Neural cell (in vitro differentiated cells): ENCODE data around the gene ADAMTS10. TPM values are rescaled to one million over a fixed set of nuclear protein-coding genes. Genes with fewer than 3 reads are reported as not detected.

ENCODE experiments used
- H2AFZ ChIP-seq: fragments of 200-600, 300-800 bp; sonication (generic), shearing (Covaris generic); 2 replicates; pipeline ENCODE4 v1.6.0; 2014; ENCODE audit warnings: low read depth, mild to moderate bottlenecking, antibody characterized with exemption, low read length, moderate library complexity
- H3F3A ChIP-seq: fragments of 200-600 bp; shearing (Covaris generic); 2 replicates; pipeline ENCODE4 v1.6.1; 2016; ENCODE audit warnings: mild to moderate bottlenecking, moderate library complexity, mixed read lengths, antibody characterized with exemption, low read length; ENCODE audit not compliant: insufficient read depth, poor library complexity, severe bottlenecking
- H3K27ac ChIP-seq: fragments of 200-600, 300-800 bp; sonication (generic), shearing (Covaris generic); 2 replicates; pipeline ENCODE4 v1.5.1; 2014; ENCODE audit warnings: mild to moderate bottlenecking, low read length, moderate library complexity
- H3K27me3 ChIP-seq: fragments of 300-800, 200-600 bp; sonication (generic), shearing (Covaris generic); 2 replicates; pipeline ENCODE4 v1.6.0; 2014; ENCODE audit warnings: mild to moderate bottlenecking, low read depth, low read length, moderate library complexity; ENCODE audit not compliant: insufficient read depth
- H3K36me3 ChIP-seq: fragments of 300-800, 200-600 bp; sonication (generic), shearing (Covaris generic); 2 replicates; pipeline ENCODE4 v1.5.1; 2014; ENCODE audit warnings: mild to moderate bottlenecking, antibody characterized with exemption, low read length, moderate library complexity; ENCODE audit not compliant: insufficient read depth
- H3K4me2 ChIP-seq: fragments of 300-800, 200-600 bp; sonication (generic), shearing (Covaris generic); 2 replicates; pipeline ENCODE4 v1.6.0; 2014; ENCODE audit warnings: mild to moderate bottlenecking, low read length
- H3K4me3 ChIP-seq: fragments of 300-800, 200-600 bp; sonication (generic), shearing (Covaris generic); 2 replicates; pipeline ENCODE4 v1.5.1; 2014; ENCODE audit warnings: mild to moderate bottlenecking, low read length, moderate library complexity
- H3K79me2 ChIP-seq: fragments of 200-600 bp; shearing (Covaris generic); replicated peaks from 2 replicates; pipeline ENCODE4 v1.6.0; 2014; ENCODE audit warnings: mild to moderate bottlenecking, low read length, moderate library complexity; ENCODE audit not compliant: insufficient read depth
- H3K9ac ChIP-seq: fragments of 300-800, 200-600 bp; sonication (generic), shearing (Covaris generic); 2 replicates; pipeline ENCODE4 v1.6.1; 2016; ENCODE audit warnings: mild to moderate bottlenecking, low read length, mixed read lengths
- H3K9me2 ChIP-seq: fragments of 200-600 bp; shearing (Covaris generic); 2 replicates; pipeline ENCODE4 v1.6.1; 2016; ENCODE audit warnings: mild to moderate bottlenecking, low read length, mixed read lengths; ENCODE audit not compliant: insufficient read depth
- H3K9me3 ChIP-seq: fragments of 200-600, 300-800 bp; sonication (generic), shearing (Covaris generic); 2 replicates; pipeline ENCODE4 v1.6.1; 2016; ENCODE audit warnings: mild to moderate bottlenecking, mixed run types, low read length, moderate library complexity, mixed read lengths
- H4K20me1 ChIP-seq: fragments of 200-600 bp; shearing (Covaris generic); 2 replicates; pipeline ENCODE4 v1.6.1; 2016; ENCODE audit warnings: mild to moderate bottlenecking, mixed run types; ENCODE audit not compliant: insufficient read depth
- CTCF ChIP-seq: fragments of 450-650 bp; IDR thresholded peaks from 2 replicates; pipeline ENCODE4 v1.5.1; 2014; ENCODE audit warnings: antibody characterized with exemption, mild to moderate bottlenecking, moderate library complexity; ENCODE audit not compliant: poor library complexity, severe bottlenecking
- EP300 ChIP-seq: fragments of 450-650 bp; conservative IDR thresholded peaks from 2 replicates; pipeline ENCODE4 v1.6.1; 2014; ENCODE audit warnings: antibody characterized with exemption, mild to moderate bottlenecking, moderate library complexity; ENCODE audit not compliant: poor library complexity, severe bottlenecking
- EZH2 ChIP-seq: fragments of 200-600, 300-800 bp; shearing (Covaris generic), sonication (generic); IDR thresholded peaks from 2 replicates; pipeline ENCODE4 v1.6.1; 2014; ENCODE audit warnings: antibody characterized with exemption, low read length, borderline replicate concordance, mild to moderate bottlenecking; ENCODE audit not compliant: insufficient read depth, poor library complexity, severe bottlenecking
- MXI1 ChIP-seq: fragments of 450-650 bp; conservative IDR thresholded peaks from 2 replicates; pipeline ENCODE4 v1.6.1; 2014; ENCODE audit warnings: antibody characterized with exemption, mild to moderate bottlenecking; ENCODE audit not compliant: poor library complexity, severe bottlenecking
- POLR2AphosphoS5 ChIP-seq: IDR thresholded peaks from 2 replicates; pipeline ENCODE4 v1.6.1; 2012
- RAD21 ChIP-seq: fragments of 450-650 bp; conservative IDR thresholded peaks from 2 replicates; pipeline ENCODE4 v1.6.1; 2014; ENCODE audit warnings: antibody characterized with exemption, mild to moderate bottlenecking, moderate library complexity
- REST ChIP-seq: IDR thresholded peaks from 2 replicates; pipeline ENCODE4 v1.6.1; 2012; ENCODE audit warnings: borderline replicate concordance
- SMC3 ChIP-seq: fragments of 450-650 bp; conservative IDR thresholded peaks from 2 replicates; pipeline ENCODE4 v1.6.1; 2014; ENCODE audit warnings: antibody characterized with exemption, mild to moderate bottlenecking, moderate library complexity; ENCODE audit not compliant: poor library complexity
- TAF1 ChIP-seq: IDR thresholded peaks from 2 replicates; pipeline ENCODE4 v1.6.1; 2012; ENCODE audit warnings: low read depth
- polyA plus RNA-seq: library from polyadenylated mRNA; depleted of rRNA; stranded (reverse); fragments of >200 nt; gene quantifications from 2 replicates; pipeline ENCODE4 v1.2.3, GENCODE V29; 2014

ADAMTS10 gene
- polyA plus RNA-seq, 1 donor from 2014 or later, result 99.4 TPM

GRCh38 chr19:8641908-8642547, 31.5 kb upstream of the ADAMTS10 start:
- H3K4me2 ChIP-seq, result no peak overlapping the region
- no peak overlapping the region for H3K27ac ChIP-seq
- no peaks in the 10 kb centered on the region for H3K9me3 ChIP-seq
- no peaks in the 10 kb centered on the region for H3K79me2 ChIP-seq
- H3K9me2 ChIP-seq, result no peaks in the 10 kb centered on the region
- TF ChIP-seq POLR2AphosphoS5 (no peak), MXI1 (no peak), RAD21 (peak; percentile 57), REST (no peak), EZH2 (no peak), CTCF (peak; percentile 60), SMC3 (peak; percentile 60), TAF1 (no peak)
- H4K20me1 ChIP-seq, result no peaks in the 10 kb centered on the region
- no peaks in the 10 kb centered on the region for H3K36me3 ChIP-seq
- no peak overlapping the region for H3K9ac ChIP-seq
- no peak overlapping the region for H2AFZ ChIP-seq
- H3F3A ChIP-seq, result no peaks in the 10 kb centered on the region
- no peak overlapping the region for H3K4me3 ChIP-seq
- no peaks in the 10 kb centered on the region for H3K27me3 ChIP-seq

GRCh38 chr19:8641221-8641907, 30.8 kb upstream of the ADAMTS10 start:
- Histone ChIP-seq H3K27ac (no peak overlapping the region), H3K4me2 (no peak overlapping the region), H3F3A (no peaks in the 10 kb centered on the region), H3K27me3 (no peaks in the 10 kb centered on the region), H3K4me3 (no peak overlapping the region), H3K9me3 (no peaks in the 10 kb centered on the region), H2AFZ (no peak overlapping the region), H3K9ac (no peak overlapping the region), H3K79me2 (no peaks in the 10 kb centered on the region), H4K20me1 (no peaks in the 10 kb centered on the region), H3K9me2 (no peaks in the 10 kb centered on the region), H3K36me3 (no peaks in the 10 kb centered on the region)
- no peak for TF ChIP-seq SMC3
- TF ChIP-seq REST, result no peak
- TF ChIP-seq CTCF, result no peak
- no peak for TF ChIP-seq RAD21
- no peak for TF ChIP-seq TAF1
- TF ChIP-seq POLR2AphosphoS5, result no peak
- TF ChIP-seq EP300, result no peak
- TF ChIP-seq EZH2, result no peak
- no peak for TF ChIP-seq MXI1
